ENCODE measurements around the gene NHLRC3. TPM values are rescaled to one million over a fixed set of nuclear protein-coding genes. Genes with fewer than 3 reads are reported as not detected.

Gene NHLRC3
- total and polyA plus RNA-seq, 2 of the 8 experiments (the other 6 are each of a cell fraction or from before 2014, with no cell fraction given): 13.1 to 16.9 TPM

GRCh38 chr13:39054112-39054511 lies 15.9 kb downstream of the NHLRC3 start (continued):
- no peak for TF ChIP-seq TBP (IDR thresholded peaks at IDR 0.05; ENCODE audit: low read depth, low read length)
- TF ChIP-seq CBX5 (IDR thresholded peaks at IDR 0.05; ENCODE audit: low read depth, low read length): no peak
- no peak for TF ChIP-seq RFX5 (IDR thresholded peaks at IDR 0.05; ENCODE audit: borderline replicate concordance, low read depth, low read length)
- no peak for TF ChIP-seq TAF1 (IDR thresholded peaks at IDR 0.05; ENCODE audit: low read depth, low read length)
- no peak for TF ChIP-seq POLR2A (IDR thresholded peaks at IDR 0.05; ENCODE audit: control extremely low read depth in 1 of 2, low read depth in 2 of 2, low read length in 2 of 2)
- TF ChIP-seq KDM1A (IDR thresholded peaks at IDR 0.05; ENCODE audit: borderline replicate concordance, low read length): no peak
